K562 (cell line): Measurements from ENCODE around the gene HACE1. TPM values are rescaled to one million over a fixed set of nuclear protein-coding genes. Genes with fewer than 3 reads are reported as not detected.

Experiments used
- ATF6 ChIP-seq: sonication (generic); formaldehyde crosslinking; IDR thresholded peaks from 2 replicates; pipeline ENCODE4 v1.4.0; 2020; ENCODE audit warnings: mild to moderate bottlenecking, missing genetic modification reagents
- BRF2 ChIP-seq: IDR thresholded peaks from 3 replicates; pipeline ENCODE4 v1.6.1; 2011; ENCODE audit warnings: borderline replicate concordance, mild to moderate bottlenecking; ENCODE audit not compliant: insufficient read length, insufficient read depth
- CHD1 ChIP-seq: fragments of 200-600 bp; sonication (generic); IDR thresholded peaks from one replicate; pipeline ENCODE4 v1.6.1; 2012; ENCODE audit warnings: mild to moderate bottlenecking, moderate library complexity, low read length, inconsistent platforms
- CSDE1 ChIP-seq, 2 experiments: fragments of 450-650 bp; IDR thresholded peaks; 2 replicates each; pipeline ENCODE4 v1.6.1; 2016; ENCODE audit warnings: mild to moderate bottlenecking in 1 of 2
- HDAC8 ChIP-seq: fragments of 450-650 bp; IDR thresholded peaks from 2 replicates; pipeline ENCODE4 v1.6.1; 2016; ENCODE audit warnings: mild to moderate bottlenecking, missing genetic modification characterization, moderate library complexity, missing compliant biosample characterization
- KDM1A ChIP-seq, 2 experiments: fragments of 450-650 bp; IDR thresholded peaks; 2 replicates each; pipeline ENCODE4 v1.6.1; 2016; ENCODE audit warnings: mild to moderate bottlenecking in 2 of 2
- LARP7 ChIP-seq: fragments of 450-650 bp; IDR thresholded peaks from 2 replicates; pipeline ENCODE4 v1.6.1; 2016
- MAFF ChIP-seq: IDR thresholded peaks from 2 replicates; pipeline ENCODE4 v1.6.1; 2012; ENCODE audit warnings: low read length, improper control_type of control experiment
- MLLT1 ChIP-seq, 2 experiments: fragments of 450-650 bp; IDR thresholded peaks; 2 replicates each; pipeline ENCODE4 v1.6.1; 2016
- NBN ChIP-seq: fragments of 450-650 bp; IDR thresholded peaks from 2 replicates; pipeline ENCODE4 v1.6.1; 2016; ENCODE audit warnings: low read depth, mild to moderate bottlenecking
- NCOA6 ChIP-seq: fragments of 450-650 bp; IDR thresholded peaks from 2 replicates; pipeline ENCODE4 v1.6.1; 2017; ENCODE audit warnings: mild to moderate bottlenecking
- NEUROD1 ChIP-seq: fragments of 150-350 bp; IDR thresholded peaks from 2 replicates; pipeline ENCODE4 v1.6.1; 2014; ENCODE audit warnings: borderline replicate concordance, low read length, low read depth; ENCODE audit not compliant: partially characterized antibody
- POLR2H ChIP-seq: IDR thresholded peaks from 2 replicates; pipeline ENCODE4 v1.6.1; 2016; ENCODE audit warnings: missing genetic modification characterization, low read depth, mild to moderate bottlenecking, control low read depth, missing compliant biosample characterization, moderate library complexity
- REST ChIP-seq, 2 experiments: fragments of 450-650 bp; formaldehyde crosslinking in 1 of 2; IDR thresholded peaks; 2 replicates each; pipeline versions ENCODE4 v1.4.0 to v1.6.1; 2014 to 2020; ENCODE audit warnings: mild to moderate bottlenecking in 2 of 2, borderline replicate concordance in 1 of 2, low read depth in 1 of 2
- SUPT5H ChIP-seq: fragments of 450-650 bp; IDR thresholded peaks from 2 replicates; pipeline ENCODE4 v1.6.1; 2016
- ZNF165 ChIP-seq: fragments of 250-450 bp; sonication (Bioruptor Pico); IDR thresholded peaks from 2 replicates; pipeline ENCODE4 v1.4.0; 2020; ENCODE audit warnings: borderline replicate concordance
- ZNF311 ChIP-seq: fragments of 250-450 bp; sonication (Bioruptor Pico); IDR thresholded peaks from 2 replicates; pipeline ENCODE4 v1.4.0; 2020; ENCODE audit warnings: mild to moderate bottlenecking, moderate library complexity
- polyA plus RNA-seq, 8 experiments: library from polyadenylated mRNA; depleted of rRNA in 4 of 8; stranded (reverse) in 5 of 8; unstranded in 3 of 8; fragments of >200 nt; fragmentation: Nextera tagmentation in 2 of 8; fragmentation: Illumina TruSeq in 1 of 8; extraction: Ambion mirVana in 2 of 8; extraction: Trizol in 1 of 8; gene quantifications; 2 replicates each; pipeline versions ENCODE4 v1.2.1 to v1.2.3, GENCODE V29; 2011 to 2014; ENCODE audit warnings: inconsistent platforms in 1 of 8, missing spikeins in 1 of 8
- total RNA-seq, 7 experiments: library from RNA; depleted of rRNA in 6 of 7; stranded (reverse); fragments of >200 nt in 6 of 7; fragmentation: Illumina TruSeq in 2 of 7; extraction: Trizol in 2 of 7; gene quantifications; 2 replicates each; pipeline versions ENCODE4 v1.2.1 to v1.2.3, GENCODE V29; 2011 to 2021; ENCODE audit warnings: low replicate concordance in 1 of 7

Gene HACE1
- total and polyA plus RNA-seq, 9 of the 15 experiments (the other 6 are each of a cell fraction or from before 2014, with no cell fraction given), result 3.6 to 19.9 (median 9.1) TPM

- TF ChIP-seq REST (IDR thresholded peaks at IDR 0.05; ENCODE audit: borderline replicate concordance), result peak; percentile 57; the same call in 1 of the 2 replicates
- no peak for TF ChIP-seq REST (CRISPR knock-in tag; IDR thresholded peaks at IDR 0.05; ENCODE audit: low read depth)
- no peak for TF ChIP-seq BRF2
- TF ChIP-seq CSDE1 (IDR thresholded peaks at IDR 0.05), result no peak
- no peak for TF ChIP-seq LARP7
- TF ChIP-seq HDAC8 (tag), result no peak
- TF ChIP-seq MLLT1 (IDR thresholded peaks at IDR 0.05), result peak in 1 of 2 experiments; percentile 58; a peak in 1 of 4 replicates
- no peak for TF ChIP-seq NEUROD1
- no peak for TF ChIP-seq MAFF
- TF ChIP-seq SUPT5H, result no peak
- TF ChIP-seq POLR2H (tag), result peak; percentile 15; the same call in 1 of the 2 replicates
- no peak for TF ChIP-seq KDM1A (IDR thresholded peaks at IDR 0.05)
- TF ChIP-seq ZNF311 (CRISPR knock-in tag), result no peak
- no peak for TF ChIP-seq ATF6 (CRISPR knock-in tag)
- no peak for TF ChIP-seq NCOA6
- no peak for TF ChIP-seq CHD1
- TF ChIP-seq ZNF165 (CRISPR knock-in tag), result no peak
- TF ChIP-seq NBN, result 0 out of 2 replicates have a peak, but pooled peaks have one; percentile 57
These were observed 69.9 kb downstream of the HACE1 start (continued) for GRCh38 chr6:104789770-104790190.
